Stimulated activated CD4-positive, alpha-beta T cell treated with anti-CD3 and anti-CD28 coated beads, Interleukin-4, amount 100 ng/mL, for 1 hour (primary cell): ENCODE results near the gene ATP6V1C2.

Experiments used
- DNase-seq: peaks from one replicate; pipeline ENCODE4 v3.0.0-alpha.2; 2020

Gene ATP6V1C2

DNA sequence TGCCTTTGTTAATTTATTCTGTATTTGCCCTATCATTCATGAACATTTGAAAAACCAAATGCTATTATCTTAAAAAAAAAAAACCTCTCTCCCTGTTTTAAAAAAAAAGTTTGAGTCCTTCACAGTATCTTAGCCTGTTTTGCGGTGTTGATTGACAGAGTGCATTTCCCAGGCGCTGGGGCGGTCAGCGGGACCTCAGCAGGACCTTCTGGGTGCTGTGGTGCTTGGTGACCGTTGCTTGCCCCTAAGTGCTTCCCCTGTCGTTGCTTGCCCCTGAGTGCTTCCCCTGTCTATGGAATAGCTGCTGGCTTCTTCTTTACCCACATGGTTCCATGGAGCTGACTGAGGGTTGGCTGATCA, 12.1 kb downstream of the ATP6V1C2 start:
- no peak for DNase-seq

DNA sequence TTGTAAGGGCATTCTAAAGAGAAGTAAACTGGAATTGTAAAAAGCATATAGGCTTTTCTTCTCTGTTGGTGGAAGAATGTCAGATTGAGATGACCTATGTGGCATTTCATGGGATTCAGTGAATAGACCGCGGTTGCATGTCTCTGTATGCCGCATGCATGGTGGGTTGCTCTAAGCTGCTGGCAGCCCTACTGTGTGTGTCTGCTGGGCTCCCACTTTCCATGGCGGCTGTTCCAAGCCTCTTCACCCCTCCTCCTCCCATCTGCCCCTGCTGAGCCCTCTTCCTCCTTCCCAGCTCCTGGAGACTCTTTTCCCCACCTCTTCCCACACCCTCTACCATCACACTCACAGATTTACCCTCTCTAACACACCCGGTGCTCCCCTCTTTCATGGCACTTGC, 12.6 kb downstream of the ATP6V1C2 start:
- no peak for DNase-seq

DNA sequence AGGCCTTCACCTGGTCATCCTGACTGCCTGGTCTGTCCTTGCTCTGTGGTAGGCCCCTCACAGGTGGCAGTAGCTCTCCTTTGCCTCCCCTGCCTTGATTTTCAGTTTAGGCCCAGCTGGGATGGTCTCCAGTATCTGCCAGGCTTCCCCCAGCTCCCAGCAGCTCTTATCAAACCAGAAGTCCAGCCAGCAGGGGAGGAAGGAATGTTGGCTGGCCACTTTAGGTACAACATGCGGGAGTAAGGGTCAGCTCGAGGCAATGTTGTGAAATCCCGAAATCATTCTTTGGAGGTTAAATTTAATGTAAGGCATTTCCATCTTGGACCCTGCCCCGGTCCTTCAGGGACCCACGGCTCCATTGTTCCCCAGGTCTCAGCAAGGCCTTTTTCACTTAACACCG, 16.8 kb downstream of the ATP6V1C2 start:
- DNase-seq, result no peak

DNA sequence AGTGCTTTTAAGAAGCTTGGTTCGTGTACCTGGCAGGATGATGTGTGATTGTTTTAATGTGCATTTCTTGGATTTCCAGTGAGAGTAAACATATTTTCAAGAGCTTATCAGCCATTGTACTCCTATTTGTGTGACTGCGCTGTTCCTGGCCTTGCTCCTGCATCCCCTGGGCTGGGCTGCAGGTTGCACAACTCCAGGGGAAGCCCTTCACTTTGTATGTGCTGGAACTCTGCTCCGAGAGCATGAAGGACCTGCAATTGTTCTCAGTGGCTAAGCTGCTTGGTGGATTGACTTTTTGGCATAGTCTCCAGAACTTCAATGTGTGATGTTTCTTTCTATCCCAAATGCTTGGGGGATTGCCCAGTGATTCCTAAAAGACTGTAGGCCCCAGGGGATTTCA, 18.8 kb downstream of the ATP6V1C2 start:
- no peak for DNase-seq

DNA sequence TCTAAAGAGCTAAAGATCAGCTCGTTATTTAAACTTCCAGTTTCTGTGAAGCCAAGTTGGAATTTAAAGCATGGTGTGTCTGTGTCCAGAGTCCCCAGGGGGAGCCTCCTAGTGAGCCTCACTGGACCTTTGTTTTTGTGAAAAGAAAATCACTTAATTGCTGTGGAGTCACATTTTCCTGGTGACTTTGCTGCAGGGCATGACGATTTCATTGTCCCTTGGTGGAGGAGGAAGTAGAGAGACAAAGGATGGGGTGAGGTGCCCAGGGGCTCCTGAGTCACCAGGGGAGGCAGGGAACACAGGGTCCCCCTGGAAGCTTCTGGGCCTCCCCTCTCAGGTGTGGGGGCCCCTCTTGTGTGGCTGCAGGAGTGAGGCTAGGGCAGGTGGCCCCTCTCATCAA, 19.7 kb downstream of the ATP6V1C2 start:
- DNase-seq, result no peak

DNA sequence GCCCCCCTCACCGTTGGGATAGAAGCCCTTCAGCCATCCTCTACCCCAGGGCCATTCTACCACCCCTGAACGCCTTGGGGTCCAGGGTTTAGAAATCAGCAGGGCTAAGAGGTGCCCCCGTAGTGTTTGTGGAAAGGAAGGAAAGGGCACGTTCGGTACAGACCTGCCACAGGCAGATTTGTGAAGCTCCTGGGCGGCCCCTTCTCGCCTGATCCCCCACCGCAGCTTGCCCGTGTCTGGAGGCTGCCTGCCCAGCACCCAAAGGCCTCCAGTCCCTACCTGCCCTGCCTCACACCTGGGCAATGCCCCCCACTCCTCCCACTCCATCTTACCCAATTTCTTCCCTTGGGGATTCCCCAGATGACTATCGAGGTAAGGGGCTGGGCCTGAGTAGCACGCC, 21.2 kb downstream of the ATP6V1C2 start:
- DNase-seq, result no peak

DNA sequence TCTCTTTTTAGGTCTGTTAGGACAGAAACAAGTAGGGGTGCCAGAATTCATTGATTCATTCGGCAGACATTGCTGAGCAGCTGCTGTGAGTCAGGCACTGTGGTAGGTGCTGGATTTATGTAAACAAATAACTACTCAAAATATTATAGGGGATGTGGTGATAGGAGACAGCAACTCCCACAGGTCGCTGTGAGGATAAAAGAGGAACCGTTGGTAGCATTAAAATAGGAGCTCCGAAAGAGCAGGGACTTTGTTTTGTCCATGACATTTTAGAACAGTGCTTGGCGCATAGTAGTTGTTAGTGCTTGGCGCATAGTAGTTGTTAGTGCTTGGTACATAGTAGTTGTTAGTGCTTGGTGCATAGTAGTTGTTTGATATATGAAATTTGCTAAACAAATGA, 29.2 kb downstream of the ATP6V1C2 start:
- DNase-seq, result no peak

DNA sequence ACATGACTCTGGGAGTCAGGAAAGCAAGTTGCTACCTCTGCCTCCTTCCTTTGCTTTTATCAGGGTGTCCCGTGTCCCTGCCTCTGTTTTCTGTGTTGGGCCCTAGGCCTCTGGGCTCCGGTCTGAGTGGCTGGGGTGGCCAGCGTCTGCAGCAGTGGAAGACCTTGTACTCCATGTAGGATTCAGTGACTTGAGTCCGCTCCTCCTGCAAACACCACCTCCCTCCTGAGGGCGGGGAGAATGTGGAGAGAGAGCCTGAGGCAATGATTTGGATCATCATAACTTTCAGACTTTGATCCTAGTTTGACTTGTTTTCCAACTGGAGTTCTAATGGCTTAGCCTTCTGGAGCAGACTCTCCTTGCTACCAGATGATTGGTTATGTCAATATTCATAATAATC, 30.8 kb downstream of the ATP6V1C2 start:
- DNase-seq, result no peak

DNA sequence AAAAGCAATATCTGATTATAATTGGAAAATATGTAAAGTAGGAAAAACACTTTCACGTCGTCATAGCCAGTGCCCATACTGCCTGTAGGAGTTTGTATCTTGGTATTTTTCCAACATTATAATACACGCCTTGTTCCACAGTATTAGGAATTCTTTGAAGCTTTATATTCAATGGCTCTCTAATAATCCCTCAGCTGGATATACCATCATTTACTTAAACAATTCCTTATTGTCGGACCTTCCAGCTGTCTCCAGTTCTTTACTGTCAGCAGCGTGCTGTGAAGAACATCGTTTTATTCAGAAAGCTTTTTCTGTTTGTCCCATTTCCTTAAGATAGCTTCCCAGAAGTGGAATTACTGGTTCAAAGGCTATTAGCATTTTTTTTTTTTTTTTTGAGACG, 31.7 kb downstream of the ATP6V1C2 start:
- DNase-seq, result no peak

DNA sequence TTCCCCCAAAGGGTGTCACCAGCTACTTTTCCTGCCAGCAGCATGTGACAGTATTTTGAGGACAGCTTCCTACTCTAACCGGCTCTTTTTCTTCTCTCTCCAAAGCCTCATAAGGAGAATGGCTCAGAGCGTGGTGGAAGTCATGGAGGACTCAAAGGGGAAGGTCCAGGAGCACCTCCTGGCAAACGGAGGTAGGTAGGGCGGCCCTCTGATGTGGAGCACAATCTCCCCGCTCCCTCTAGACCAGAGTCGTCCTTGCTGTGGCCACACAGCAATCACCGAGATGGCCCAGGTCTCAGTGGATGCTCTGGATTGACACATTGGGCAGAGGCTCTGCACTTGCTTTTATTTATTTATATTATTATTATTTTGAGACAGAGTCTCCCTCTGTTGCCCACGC, 32.4 kb downstream of the ATP6V1C2 start:
- DNase-seq, result no peak

DNA sequence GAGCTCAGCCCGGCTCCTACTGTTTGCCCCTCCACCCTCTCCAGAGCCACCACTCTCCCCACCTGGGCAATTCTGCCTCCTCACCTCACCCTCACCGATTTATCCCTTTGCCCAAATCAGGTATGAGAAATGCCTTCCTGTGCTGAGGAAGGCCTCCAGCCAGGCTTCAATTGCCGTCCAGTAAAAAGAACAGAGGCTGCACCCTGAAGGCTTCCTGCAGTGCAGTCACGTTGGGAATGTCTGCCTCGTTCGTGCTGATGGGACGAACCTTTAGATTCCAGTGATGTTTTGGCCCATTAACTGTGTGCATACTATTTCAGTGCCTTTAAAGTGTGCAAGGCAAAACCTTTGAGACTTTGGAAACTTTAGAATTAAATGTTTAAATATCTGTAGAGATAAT, 34.2 kb downstream of the ATP6V1C2 start:
- no peak for DNase-seq

DNA sequence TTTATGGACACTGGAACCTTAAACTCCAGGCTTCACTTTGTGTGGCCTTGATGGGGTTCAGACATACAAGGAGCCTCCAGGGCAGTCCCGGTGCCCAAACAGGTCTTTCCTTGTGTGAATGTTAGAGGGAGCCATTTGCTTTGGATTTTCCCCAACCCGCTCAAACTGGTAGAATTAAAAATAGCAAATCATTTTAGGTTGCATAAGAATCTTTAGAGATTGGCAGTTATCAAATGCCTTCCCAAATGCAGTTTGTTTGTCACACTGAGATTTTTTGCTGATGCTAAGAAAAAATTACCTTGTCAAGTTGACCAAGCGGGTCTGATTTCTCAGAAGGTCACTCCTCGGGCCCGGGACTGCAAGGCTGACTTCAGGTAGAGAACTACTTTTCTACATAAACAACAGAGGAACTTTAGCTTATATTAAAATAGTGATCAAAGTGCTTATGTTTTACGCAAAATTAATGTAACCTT, 36.4 kb downstream of the ATP6V1C2 start:
- no peak for DNase-seq

DNA sequence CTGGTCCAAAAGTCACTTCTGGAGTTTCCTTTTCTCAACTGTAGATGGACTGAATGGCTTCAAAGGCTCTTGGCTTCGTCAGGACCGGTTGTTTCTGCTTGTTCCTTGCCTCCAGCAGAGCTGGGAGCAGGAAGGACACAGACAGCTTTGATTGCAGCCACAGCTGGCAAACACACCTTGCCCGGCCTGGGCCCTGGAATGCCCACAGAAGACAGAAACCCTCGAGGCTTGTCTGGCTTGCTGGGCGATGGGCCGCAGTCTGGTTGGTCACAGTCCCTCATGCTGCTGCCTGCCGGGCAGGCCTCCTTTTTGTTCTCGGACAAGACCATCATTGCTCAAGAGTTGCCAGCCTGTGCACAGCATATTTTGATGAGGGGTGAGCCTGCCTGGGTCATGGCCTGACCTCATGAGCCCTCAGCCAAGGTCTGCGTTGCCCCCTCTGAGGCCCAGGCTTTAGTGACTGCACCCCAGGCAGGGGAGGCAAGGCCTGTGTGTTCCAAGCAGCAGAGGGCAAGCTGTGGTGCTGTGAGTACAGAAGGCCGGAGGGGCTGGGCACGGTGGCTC, 37.8 kb downstream of the ATP6V1C2 start:
- no peak for DNase-seq

DNA sequence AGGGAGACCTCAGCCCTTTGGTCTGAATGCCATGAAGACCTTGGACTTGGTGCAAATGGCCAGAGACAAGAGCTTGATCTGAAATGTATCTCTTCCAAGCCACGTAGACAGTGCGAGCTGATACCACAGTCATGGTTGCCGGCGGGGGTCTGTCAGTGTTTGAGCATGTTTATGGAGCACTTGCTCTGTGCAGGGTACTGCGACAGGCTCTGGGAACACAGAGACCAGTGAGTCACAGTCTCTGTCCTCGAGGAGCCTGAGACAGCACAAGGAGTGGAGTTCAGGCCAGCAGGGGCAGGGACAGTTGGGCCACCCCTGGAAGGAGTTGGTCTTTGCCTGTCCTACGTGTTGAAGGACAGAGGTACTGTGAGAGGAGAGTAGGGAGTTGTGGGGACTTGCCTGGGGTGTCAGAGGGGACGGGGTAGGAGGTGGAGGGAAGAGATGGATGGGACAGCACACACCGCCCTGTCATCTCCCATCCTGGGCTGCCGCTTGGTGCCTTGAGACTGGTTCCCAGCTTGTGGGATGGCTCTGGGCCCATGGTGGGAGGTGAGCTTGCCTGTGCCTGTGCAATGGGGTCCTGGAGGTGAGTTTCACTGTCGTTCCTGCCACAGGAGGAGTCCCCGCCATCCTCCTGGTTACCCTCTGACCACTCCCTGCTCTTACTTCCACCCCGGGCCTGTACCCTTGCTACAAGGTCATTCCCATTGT, 39.5 kb downstream of the ATP6V1C2 start:
- no peak for DNase-seq

DNA sequence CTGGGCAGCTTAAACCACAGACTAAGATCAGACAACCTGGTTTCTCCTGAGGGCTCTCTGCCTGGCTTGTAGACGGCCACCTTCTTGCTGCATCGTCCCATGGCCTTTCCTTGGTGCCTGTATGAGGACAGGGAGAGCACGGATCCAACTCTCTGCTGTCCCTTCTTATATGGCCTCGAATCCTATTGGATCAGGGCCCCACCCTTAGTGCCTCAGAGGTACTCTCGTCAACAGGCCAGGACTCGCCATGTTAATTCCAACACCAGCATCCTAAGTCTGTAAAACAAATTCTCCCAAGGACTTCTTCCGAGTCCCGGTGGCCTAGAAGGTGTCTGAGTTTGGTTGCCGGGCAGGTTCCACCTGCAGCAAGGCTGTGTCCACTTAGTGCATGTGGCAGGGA, 40.2 kb downstream of the ATP6V1C2 start:
- DNase-seq, result no peak

DNA sequence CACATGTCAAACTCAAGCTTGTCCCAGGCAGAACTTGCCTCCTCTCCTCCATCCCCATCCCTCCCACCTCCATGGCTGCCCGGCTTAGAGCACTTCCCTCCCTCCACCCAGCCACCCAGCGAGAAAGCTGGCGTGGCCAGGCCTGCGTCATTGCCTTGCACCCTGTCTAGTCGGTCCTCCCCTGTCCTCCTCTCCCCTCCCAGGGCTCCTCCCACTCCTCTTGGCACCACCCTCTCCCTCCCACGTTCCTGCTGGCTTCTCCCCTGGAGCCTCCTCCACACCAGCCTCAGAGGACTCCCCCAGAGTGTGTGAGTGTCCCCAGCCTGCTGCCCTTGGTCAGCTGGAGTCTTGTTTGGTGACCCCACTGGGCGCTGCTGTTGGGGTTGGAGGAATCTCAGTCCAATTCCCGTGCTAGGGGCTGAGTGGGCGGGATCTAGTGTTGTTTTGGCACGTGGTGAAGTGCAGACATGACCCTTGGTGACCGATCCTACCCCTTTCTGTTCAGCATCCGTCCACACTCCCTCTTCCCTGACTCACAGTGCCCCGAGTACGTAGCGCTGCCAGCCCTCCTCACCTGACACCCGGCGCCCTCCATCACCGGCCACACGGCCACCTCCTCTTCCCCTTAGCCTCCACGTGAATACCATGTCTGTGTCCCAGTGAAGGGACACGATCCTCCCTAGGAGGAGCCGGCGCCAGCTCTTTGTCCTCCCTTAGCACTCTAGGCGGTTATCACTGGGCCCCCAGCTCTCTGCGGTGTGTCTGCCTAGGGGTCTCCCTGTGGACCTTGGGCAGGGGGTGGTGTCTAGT, 41.4 kb downstream of the ATP6V1C2 start:
- no peak for DNase-seq

DNA sequence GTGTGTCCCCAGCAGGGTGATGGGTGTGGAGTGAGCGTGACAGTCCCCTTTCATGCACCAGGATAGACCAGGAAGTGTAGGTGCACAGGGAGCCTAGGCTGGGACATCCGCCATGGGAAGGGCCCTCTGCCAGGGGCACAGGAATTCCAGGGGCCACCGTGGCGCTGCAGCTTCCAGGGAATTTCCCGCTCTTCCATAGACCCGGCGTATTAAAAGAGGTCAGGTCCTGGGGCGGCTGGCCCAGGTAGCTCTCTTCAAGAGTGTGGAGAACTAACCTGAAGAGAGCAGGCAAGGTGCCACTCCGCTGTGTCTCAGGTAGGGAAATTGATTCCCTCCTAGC, 42.0 kb downstream of the ATP6V1C2 start:
- DNase-seq, result no peak

DNA sequence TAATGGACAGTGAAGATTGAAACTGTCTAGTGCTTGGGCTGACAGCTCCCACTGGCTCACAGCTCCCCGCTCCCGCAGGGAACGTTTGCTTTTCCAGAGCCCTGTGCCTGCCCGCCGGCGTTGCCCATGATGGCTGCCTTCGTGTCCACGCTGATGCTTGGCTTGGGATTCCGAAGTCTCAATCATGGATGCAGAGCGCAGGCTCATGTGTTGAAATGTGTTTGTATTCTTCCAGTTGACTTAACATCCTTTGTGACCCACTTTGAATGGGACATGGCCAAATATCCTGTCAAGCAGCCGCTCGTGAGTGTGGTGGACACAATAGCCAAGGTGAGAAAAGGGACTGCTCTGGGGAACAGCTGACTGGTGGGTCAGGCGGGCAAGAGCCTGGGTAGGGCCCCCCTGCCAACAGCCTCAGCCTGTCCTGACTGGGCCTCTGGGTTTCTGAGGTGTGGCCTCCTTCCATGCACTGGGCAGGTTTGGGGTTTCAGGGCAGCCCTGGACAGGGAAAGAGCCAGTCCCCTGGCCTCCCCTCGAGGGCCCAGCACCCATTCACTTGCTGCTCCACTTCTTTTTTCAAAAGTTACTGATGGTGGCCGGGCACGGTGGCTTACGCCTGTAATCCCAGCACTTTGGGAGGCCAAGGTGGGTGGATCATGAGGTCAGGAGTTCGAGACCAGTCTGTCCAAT, 42.8 kb downstream of the ATP6V1C2 start:
- DNase-seq, result no peak

DNA sequence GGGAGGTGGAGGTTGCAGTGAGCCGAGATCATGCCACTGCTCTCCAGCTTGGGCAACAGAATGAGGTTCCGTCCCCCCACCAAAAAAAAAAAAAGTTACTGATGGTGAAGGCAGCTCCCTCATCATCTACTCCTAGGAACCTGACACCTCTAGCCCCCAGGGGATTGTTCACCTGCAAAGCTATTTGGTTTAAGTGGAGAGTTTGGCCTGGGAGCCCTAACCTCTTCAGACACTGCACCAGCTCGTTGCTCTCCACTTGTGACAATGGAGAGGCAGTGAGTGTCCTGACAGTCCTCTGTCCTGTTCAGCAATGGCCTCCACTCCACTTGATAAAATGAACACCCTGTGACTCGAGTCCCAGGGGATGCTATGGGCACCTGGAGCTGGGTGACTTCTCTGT, 43.5 kb downstream of the ATP6V1C2 start:
- DNase-seq, result no peak

DNA sequence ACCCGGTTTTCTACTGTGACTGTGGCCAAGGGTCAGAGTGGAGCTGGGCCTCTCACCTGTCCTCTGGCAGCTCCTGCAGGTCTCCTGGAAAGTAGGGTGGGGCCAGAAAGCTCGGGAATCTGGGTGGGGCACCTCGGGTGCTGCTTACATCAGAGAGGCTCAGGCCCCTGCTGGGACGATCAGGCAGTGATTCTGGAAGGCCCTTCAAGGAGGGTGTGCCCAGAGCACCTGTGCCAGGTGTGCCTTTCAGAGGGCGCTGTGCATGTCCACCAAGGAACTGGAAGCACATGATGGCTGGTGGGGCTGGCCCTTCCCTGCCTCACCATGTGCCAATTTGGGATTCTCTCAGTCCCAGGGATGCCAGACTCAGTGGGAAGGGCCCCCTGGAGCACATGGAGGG, 44.0 kb downstream of the ATP6V1C2 start:
- DNase-seq, result no peak

DNA sequence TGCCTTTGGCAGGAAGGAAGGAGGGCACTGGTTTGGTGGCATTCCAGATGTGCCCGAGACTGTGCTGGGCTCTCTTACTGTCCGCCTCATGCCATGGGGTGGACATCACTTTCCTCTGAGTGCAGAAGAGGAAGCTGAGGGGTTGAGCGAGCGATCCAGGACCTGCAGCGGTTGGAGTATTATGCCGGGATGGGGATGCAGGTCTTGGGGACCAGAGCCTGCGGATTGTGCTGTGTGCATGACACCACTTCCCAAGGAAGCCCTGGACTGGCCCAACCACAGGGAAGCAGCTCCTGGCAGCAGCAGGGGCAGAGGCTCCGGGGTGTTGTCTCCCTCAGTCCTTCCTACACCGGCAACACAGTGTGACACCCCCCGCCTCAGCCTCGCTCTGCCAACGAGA, 44.5 kb downstream of the ATP6V1C2 start:
- DNase-seq, result no peak

DNA sequence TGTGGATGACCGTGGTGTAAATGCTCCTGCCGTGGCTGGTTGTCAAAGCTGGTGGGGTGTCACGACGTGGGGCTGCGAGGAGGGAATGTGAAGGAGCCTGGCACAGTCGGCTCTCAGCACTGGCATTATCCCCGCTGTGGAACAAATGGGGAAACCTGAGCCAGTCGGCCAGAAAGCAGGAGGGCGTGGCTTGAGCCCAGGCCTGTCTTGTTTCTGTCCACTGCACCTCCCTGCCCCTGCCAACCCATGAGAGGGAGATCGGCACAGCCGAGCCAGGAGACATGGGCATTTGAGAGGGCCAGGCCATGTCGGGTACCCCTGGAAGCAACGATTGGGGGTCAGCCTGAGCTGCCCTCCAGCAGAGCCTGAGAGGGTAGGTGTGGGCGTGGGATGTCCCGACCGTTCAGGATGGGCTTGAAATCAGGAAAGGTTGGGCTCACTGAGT, 46.7 kb downstream of the ATP6V1C2 start:
- DNase-seq, result no peak

DNA sequence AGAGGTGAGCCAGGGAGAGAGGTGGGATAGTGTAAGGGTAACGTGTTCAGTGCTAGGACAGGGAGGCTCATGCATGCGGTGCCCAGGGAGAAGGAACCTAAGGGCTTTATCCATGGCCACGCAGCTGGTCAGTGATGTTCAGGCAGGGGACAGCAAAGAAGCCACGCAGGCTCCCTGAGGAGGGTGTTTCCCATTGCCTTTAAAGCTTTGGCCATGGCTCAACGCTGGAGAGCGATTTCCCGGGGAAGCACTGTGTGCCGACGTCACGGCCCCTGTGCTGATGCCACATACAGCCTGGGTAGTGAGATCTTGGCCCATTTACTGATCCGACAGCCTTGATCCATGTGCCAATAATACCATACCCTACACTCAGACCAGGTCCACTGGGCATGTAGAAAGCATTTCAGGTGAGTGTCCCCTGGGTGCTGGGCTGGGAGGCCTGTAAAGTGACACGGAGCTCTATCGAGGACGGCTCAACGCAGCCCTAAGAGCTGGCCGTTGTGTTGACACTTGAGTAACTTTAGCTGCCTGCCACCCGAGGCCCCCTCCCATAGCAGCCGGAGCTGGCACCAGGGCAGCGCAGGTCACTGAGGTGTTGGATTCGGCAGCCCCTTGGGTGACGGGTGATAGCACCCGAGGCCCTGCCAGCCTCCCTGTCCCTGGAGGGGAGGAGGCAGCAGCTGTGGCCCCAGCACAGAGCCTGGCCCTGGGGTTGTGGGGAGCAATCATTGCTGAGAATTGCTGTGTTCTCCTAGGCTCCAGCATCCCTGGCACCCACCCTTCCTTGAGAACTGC, 49.7 kb downstream of the ATP6V1C2 start:
- DNase-seq, result no peak
